ENCODE measurements around the gene M1AP. TPM values are rescaled to one million over a fixed set of nuclear protein-coding genes. Genes with fewer than 3 reads are reported as not detected.

Gene M1AP
- total RNA-seq, 1 donor from 2014 or later: 0.77 TPM

DNA sequence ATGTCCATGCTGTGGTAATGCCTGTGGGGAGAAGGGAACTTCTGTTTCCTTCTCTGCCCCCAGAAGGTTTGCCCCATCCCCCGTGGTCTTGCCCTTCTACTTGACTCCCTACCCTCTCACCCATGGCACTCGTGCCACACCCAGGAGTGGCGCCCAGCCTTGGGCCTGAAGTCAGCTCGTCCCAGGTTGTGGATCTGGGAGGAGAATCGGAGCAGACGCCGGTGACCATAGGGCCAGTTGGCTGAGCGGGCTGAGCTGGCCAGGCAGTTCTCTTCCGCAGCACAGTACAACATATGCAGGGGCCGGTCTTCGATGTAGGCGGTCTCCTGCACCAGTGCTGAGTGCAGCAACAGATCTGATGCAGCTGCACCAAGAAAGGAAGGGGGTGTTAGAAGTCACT is 113.7 kb downstream of the M1AP start:
- peaks cover 3% of the 10 kb centered on the region for H3K36me3 Mint-ChIP-seq (ENCODE audit: low read depth)
- peaks cover 25% of the 10 kb centered on the region for H3K4me1 Mint-ChIP-seq
- DNase-seq (ENCODE audit: low read depth, low spot score): no peak
- no peak overlapping the region for H3K27ac Mint-ChIP-seq (ENCODE audit: unreplicated experiment)
- H3K4me3 Mint-ChIP-seq: no peak overlapping the region
- TF ChIP-seq CTCF (conservative IDR thresholded peaks at IDR 0.05): no peak
- no peaks in the 10 kb centered on the region for H3K9me3 Mint-ChIP-seq
- no peaks in the 10 kb centered on the region for H3K27me3 Mint-ChIP-seq (ENCODE audit: low read depth)

- Mint-ChIP-seq H3K4me1 (peaks cover 32% of the 10 kb centered on the region), H3K36me3 (ENCODE audit: low read depth) (peaks cover 3% of the 10 kb centered on the region), H3K27ac (ENCODE audit: unreplicated experiment) (peak overlapping the region; percentile 57), H3K27me3 (ENCODE audit: low read depth) (no peaks in the 10 kb centered on the region), H3K4me3 (peak overlapping the region; percentile 70), H3K9me3 (no peaks in the 10 kb centered on the region)
- no peak for DNase-seq (ENCODE audit: low read depth, low spot score)
- no peak for TF ChIP-seq CTCF (conservative IDR thresholded peaks at IDR 0.05)
Observed at GRCh38 chr2:74533464-74533863, 114.7 kb downstream of the M1AP start.

DNA sequence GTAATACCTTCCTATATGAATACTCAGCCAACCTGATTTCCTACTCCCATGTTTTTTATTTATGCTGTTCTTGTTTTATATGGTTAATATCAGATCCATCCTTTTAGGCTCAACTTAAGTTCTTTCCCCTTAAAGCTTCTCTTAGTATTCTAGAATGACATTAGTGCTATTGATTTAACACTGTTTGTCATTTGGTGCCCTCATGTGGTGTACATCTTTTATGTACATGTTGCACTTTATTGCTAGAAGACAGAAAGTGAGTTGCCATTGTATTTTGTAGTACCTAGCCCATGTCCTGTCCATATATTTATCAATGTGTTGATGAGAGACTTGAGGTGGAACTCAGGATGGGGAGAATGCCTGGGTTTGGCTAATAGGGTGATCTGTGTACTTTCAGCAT is 115.9 kb downstream of the M1AP start:
- Mint-ChIP-seq H3K4me1 (peaks cover 39% of the 10 kb centered on the region), H3K36me3 (ENCODE audit: low read depth) (peaks cover 5% of the 10 kb centered on the region), H3K4me3 (peak overlapping the region; percentile 98), H3K27me3 (ENCODE audit: low read depth) (no peaks in the 10 kb centered on the region), H3K9me3 (no peaks in the 10 kb centered on the region), H3K27ac (ENCODE audit: unreplicated experiment) (no peak overlapping the region)
- DNase-seq (ENCODE audit: low read depth, low spot score): no peak
- TF ChIP-seq CTCF (conservative IDR thresholded peaks at IDR 0.05): no peak

GRCh38 chr2:74531666-74532065 is 116.5 kb downstream of the M1AP start:
- H3K4me1 Mint-ChIP-seq: peaks cover 39% of the 10 kb centered on the region
- TF ChIP-seq CTCF (conservative IDR thresholded peaks at IDR 0.05): no peak
- no peak overlapping the region for H3K27ac Mint-ChIP-seq (ENCODE audit: unreplicated experiment)
- H3K27me3 Mint-ChIP-seq (ENCODE audit: low read depth): peaks cover 2% of the 10 kb centered on the region
- H3K9me3 Mint-ChIP-seq: no peaks in the 10 kb centered on the region
- DNase-seq (ENCODE audit: low read depth, low spot score): no peak
- H3K36me3 Mint-ChIP-seq (ENCODE audit: low read depth): peaks cover 10% of the 10 kb centered on the region
- peak overlapping the region; percentile 98 for H3K4me3 Mint-ChIP-seq

DNA sequence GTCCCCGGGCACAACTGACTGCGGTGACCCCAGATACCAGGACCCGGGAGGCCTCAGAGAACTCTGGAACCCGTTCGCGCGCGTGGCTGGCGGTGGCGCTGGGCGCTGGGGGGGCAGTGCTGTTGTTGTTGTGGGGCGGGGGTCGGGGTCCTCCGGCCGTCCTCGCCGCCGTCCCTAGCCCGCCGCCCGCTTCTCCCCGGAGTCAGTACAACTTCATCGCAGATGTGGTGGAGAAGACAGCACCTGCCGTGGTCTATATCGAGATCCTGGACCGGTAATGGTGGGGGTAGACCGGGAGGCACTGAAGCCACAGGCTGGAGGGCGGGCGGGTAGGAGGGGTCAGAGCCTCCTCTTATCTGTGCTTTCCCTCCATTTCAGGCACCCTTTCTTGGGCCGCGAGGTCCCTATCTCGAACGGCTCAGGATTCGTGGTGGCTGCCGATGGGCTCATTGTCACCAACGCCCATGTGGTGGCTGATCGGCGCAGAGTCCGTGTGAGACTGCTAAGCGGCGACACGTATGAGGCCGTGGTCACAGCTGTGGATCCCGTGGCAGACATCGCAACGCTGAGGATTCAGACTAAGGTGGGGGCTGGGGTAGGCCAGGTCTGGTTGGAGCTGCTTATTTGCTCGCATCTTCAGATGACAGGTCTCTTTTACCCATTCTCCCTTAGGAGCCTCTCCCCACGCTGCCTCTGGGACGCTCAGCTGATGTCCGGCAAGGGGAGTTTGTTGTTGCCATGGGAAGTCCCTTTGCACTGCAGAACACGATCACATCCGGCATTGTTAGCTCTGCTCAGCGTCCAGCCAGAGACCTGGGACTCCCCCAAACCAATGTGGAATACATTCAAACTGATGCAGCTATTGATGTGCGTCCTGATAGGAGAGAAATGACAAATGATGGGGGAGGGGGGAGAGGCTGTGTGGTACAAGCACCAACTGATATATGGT is 117.6 kb downstream of the M1AP start:
- no peak for TF ChIP-seq CTCF (conservative IDR thresholded peaks at IDR 0.05)
- H3K27ac Mint-ChIP-seq (ENCODE audit: unreplicated experiment): peak overlapping the region; percentile 91
- peaks cover 3% of the 10 kb centered on the region for H3K27me3 Mint-ChIP-seq (ENCODE audit: low read depth)
- DNase-seq (ENCODE audit: low read depth, low spot score): peak; percentile 27
- peaks cover 2% of the 10 kb centered on the region for H3K9me3 Mint-ChIP-seq
- H3K4me3 Mint-ChIP-seq: peak overlapping the region; percentile 98
- peaks cover 17% of the 10 kb centered on the region for H3K36me3 Mint-ChIP-seq (ENCODE audit: low read depth)
- peaks cover 39% of the 10 kb centered on the region for H3K4me1 Mint-ChIP-seq

All from neural crest cell (in vitro differentiated cells).